Naive thymus-derived CD4-positive, alpha-beta T cell (primary cell): ENCODE data around the gene CHTF8. TPM values are rescaled to one million over a fixed set of nuclear protein-coding genes. Genes with fewer than 3 reads are reported as not detected.

Experiments
- ATAC-seq: fragments of 150-1000 bp; cut with Tn5 transposase; 2 replicates; pipeline ENCODE4 v1.10.0; 2021; ENCODE audit warnings: mild to moderate bottlenecking, moderate library complexity
- CTCF ChIA-PET: fragments of 350-600 bp; sonication (Branson Sonifier 250); formaldehyde crosslinking; loops from one replicate; lab custom pipeline; 2021; ENCODE audit warnings: antibody characterized with exemption; lab: Charles Lee
- POLR2A ChIA-PET: fragments of 350-600 bp; sonication (Branson Sonifier 250); formaldehyde crosslinking; loops from one replicate; lab custom pipeline; 2021; ENCODE audit warnings: antibody characterized with exemption, inconsistent platforms; lab: Charles Lee
- DNase-seq, 9 donors: peaks; one replicate each; pipeline versions ENCODE4 v3.0.0 to v3.0.0-alpha.2; 2020 to 2022; ENCODE audit warnings: mixed read lengths in 1 of 9
- H3K27ac ChIP-seq: one replicate; pipeline ENCODE4 v1.7.0; 2013; ENCODE audit warnings: mild to moderate bottlenecking, low read depth, low read length, moderate library complexity
- H3K27me3 ChIP-seq, 2 donors: one replicate each; pipeline ENCODE4 v1.7.0; 2013; ENCODE audit warnings: low read length in 2 of 2, mild to moderate bottlenecking in 2 of 2, moderate library complexity in 2 of 2; ENCODE audit not compliant: control insufficient read depth in 2 of 2, insufficient read depth in 2 of 2
- H3K36me3 ChIP-seq, 3 experiments: 1 replicate in 2 of 3; 2 replicates in 1 of 3; pipeline ENCODE4 v1.7.0; 2013; ENCODE audit warnings: low read length in 3 of 3, mild to moderate bottlenecking in 3 of 3, moderate library complexity in 1 of 3; ENCODE audit not compliant: insufficient read depth in 3 of 3, control insufficient read depth in 2 of 3
- H3K4me1 ChIP-seq, 2 donors: one replicate each; pipeline ENCODE4 v1.7.0; 2013; ENCODE audit warnings: low read length in 2 of 2, mild to moderate bottlenecking in 2 of 2, moderate library complexity in 1 of 2; ENCODE audit not compliant: control insufficient read depth in 2 of 2, insufficient read depth in 2 of 2
- H3K4me3 ChIP-seq: 2 replicates; pipeline ENCODE4 v1.7.0; 2013; ENCODE audit warnings: mild to moderate bottlenecking, low read length
- H3K9me3 ChIP-seq, 3 experiments: 1 replicate in 2 of 3; 2 replicates in 1 of 3; pipeline ENCODE4 v1.7.0; 2013; ENCODE audit warnings: low read length in 3 of 3; ENCODE audit not compliant: control insufficient read depth in 2 of 3
- H3K27ac Mint-ChIP-seq, 9 donors: one replicate each; pipeline ENCODE4 v1.8.0; 2020 to 2022; ENCODE audit warnings: mixed read lengths in 9 of 9, mild to moderate bottlenecking in 8 of 9, moderate library complexity in 5 of 9, inconsistent platforms in 2 of 9
- H3K27me3 Mint-ChIP-seq, 5 donors: one replicate each; pipeline ENCODE4 v1.8.0; 2021 to 2022; ENCODE audit warnings: mixed read lengths in 5 of 5, mild to moderate bottlenecking in 1 of 5
- H3K36me3 Mint-ChIP-seq, 5 donors: one replicate each; pipeline ENCODE4 v1.8.0; 2020 to 2022; ENCODE audit warnings: mixed read lengths in 5 of 5, mild to moderate bottlenecking in 3 of 5, inconsistent platforms in 1 of 5
- H3K4me1 Mint-ChIP-seq, 7 donors: one replicate each; pipeline ENCODE4 v1.8.0; 2020 to 2022; ENCODE audit warnings: mixed read lengths in 7 of 7, mild to moderate bottlenecking in 3 of 7, inconsistent platforms in 1 of 7
- H3K4me3 Mint-ChIP-seq, 10 donors: one replicate each; pipeline ENCODE4 v1.8.0; 2020 to 2022; ENCODE audit warnings: mild to moderate bottlenecking in 10 of 10, mixed read lengths in 10 of 10, moderate library complexity in 6 of 10, inconsistent platforms in 2 of 10
- H3K9me3 Mint-ChIP-seq, 11 donors: one replicate each; pipeline ENCODE4 v1.8.0; 2020 to 2022; ENCODE audit warnings: mixed read lengths in 11 of 11, mild to moderate bottlenecking in 4 of 11, inconsistent platforms in 1 of 11, moderate library complexity in 1 of 11
- intact Hi-C, 2 donors: fragments of 100-400 bp; cut with micrococcal nuclease; formaldehyde crosslinking; loops; one replicate each; pipeline ENCODE4 v1.15.1; 2023
- polyA plus RNA-seq, 2 donors: library from polyadenylated mRNA; unstranded; fragments of 300-500 nt; fragmentation: Illumina TruSeq; gene quantifications; one replicate each; pipeline ENCODE4 v1.2.3, GENCODE V29; 2021
- total RNA-seq, 6 experiments: library from RNA in 5 of 6; stranded (reverse) in 5 of 6; gene quantifications; 1 replicate in 5 of 6; 2 replicates in 1 of 6; pipeline ENCODE4 v1.2.3 and lab custom pipeline; 2021 to 2026

Gene CHTF8
- total and polyA plus RNA-seq, 7 experiments from 2014 or later, result 53.3 to 210 (median 141) TPM

- H3K4me3 ChIP-seq, result no peak overlapping the region
- no peak for DNase-seq
- Mint-ChIP-seq H3K27ac (no peak overlapping the region), H3K4me3 (no peak overlapping the region), H3K9me3 (no peaks in the 10 kb centered on the region), H3K27me3 (no peaks in the 10 kb centered on the region), H3K4me1 (peaks cover 0 to 16% (median 10%) of the 10 kb centered on the region in 7 donors), H3K36me3 (peaks cover 0 to 41% (median 15%) of the 10 kb centered on the region in 5 donors)
- ChIA-PET CTCF (interaction anchor here (0.6 kb wide), 1 partner anchor 117 kb away, joined by 3 read pairs; no protein-coding TSS in a partner anchor), POLR2A (no interaction called here)
- no peak overlapping the region for H3K27ac ChIP-seq
- no peaks in the 10 kb centered on the region for H3K9me3 ChIP-seq
- no peaks in the 10 kb centered on the region for H3K27me3 ChIP-seq
- no peak for ATAC-seq
- H3K4me1 ChIP-seq, result no peaks in the 10 kb centered on the region
- H3K36me3 ChIP-seq, result peaks cover 0 to 73% (median 3%) of the 10 kb centered on the region in 3 experiments
- intact Hi-C loops, result no loop called here
Measured at GRCh38 chr16:69116906-69117305, 15.5 kb downstream of the CHTF8 start.

GRCh38 chr16:69116256-69116875, 16.0 kb downstream of the CHTF8 start:
- Histone ChIP-seq H3K4me3 (no peak overlapping the region), H3K4me1 (no peaks in the 10 kb centered on the region), H3K27ac (no peak overlapping the region), H3K36me3 (peaks cover 0 to 72% (median 3%) of the 10 kb centered on the region in 3 experiments), H3K9me3 (no peaks in the 10 kb centered on the region), H3K27me3 (no peaks in the 10 kb centered on the region)
- H3K27me3 Mint-ChIP-seq, result no peaks in the 10 kb centered on the region
- ChIA-PET CTCF (interaction anchor here (0.5 to 0.6 kb wide), 2 partner anchors 41 to 118 kb away, joined by 3 read pairs; no protein-coding TSS in a partner anchor), POLR2A (no interaction called here)
- no peaks in the 10 kb centered on the region for H3K9me3 Mint-ChIP-seq
- ATAC-seq, result no peak
- H3K4me3 Mint-ChIP-seq, result no peak overlapping the region
- peak overlapping the region in 1 of 9 donors; percentile 70 for H3K27ac Mint-ChIP-seq
- H3K36me3 Mint-ChIP-seq, result peaks cover 0 to 45% (median 14%) of the 10 kb centered on the region in 5 donors
- no peak for DNase-seq
- intact Hi-C loops, result no loop called here
- H3K4me1 Mint-ChIP-seq, result peaks cover 0 to 16% (median 10%) of the 10 kb centered on the region in 7 donors

GRCh38 chr16:69115837-69116236, 16.6 kb downstream of the CHTF8 start:
- Histone ChIP-seq H3K4me1 (no peaks in the 10 kb centered on the region), H3K27me3 (no peaks in the 10 kb centered on the region), H3K36me3 (peaks cover 0 to 67% (median 3%) of the 10 kb centered on the region in 3 experiments), H3K27ac (no peak overlapping the region), H3K9me3 (no peaks in the 10 kb centered on the region), H3K4me3 (no peak overlapping the region)
- no peaks in the 10 kb centered on the region for H3K9me3 Mint-ChIP-seq
- intact Hi-C loops, result no loop called here
- ChIA-PET POLR2A (no interaction called here), CTCF (interaction anchor here (0.5 kb wide), 1 partner anchor 41 kb away, joined by 3 read pairs; no protein-coding TSS in a partner anchor)
- no peak for DNase-seq
- H3K36me3 Mint-ChIP-seq, result peaks cover 0 to 42% (median 16%) of the 10 kb centered on the region in 5 donors
- H3K27me3 Mint-ChIP-seq, result no peaks in the 10 kb centered on the region
- peaks cover 0 to 16% (median 10%) of the 10 kb centered on the region in 7 donors for H3K4me1 Mint-ChIP-seq
- H3K27ac Mint-ChIP-seq, result peak overlapping the region in 1 of 9 donors; percentile 70
- H3K4me3 Mint-ChIP-seq, result no peak overlapping the region
- ATAC-seq, result no peak

- ATAC-seq (no peak), DNase-seq (no peak)
- H3K9me3 Mint-ChIP-seq, result no peaks in the 10 kb centered on the region
- ChIA-PET CTCF (no interaction called here), POLR2A (no interaction called here)
- no peak overlapping the region for H3K27ac Mint-ChIP-seq
- no peaks in the 10 kb centered on the region for H3K27me3 ChIP-seq
- peaks cover 0 to 42% (median 20%) of the 10 kb centered on the region in 5 donors for H3K36me3 Mint-ChIP-seq
- H3K4me3 ChIP-seq, result no peak overlapping the region
- H3K27me3 Mint-ChIP-seq, result peaks cover 0 to 5% (median 0%) of the 10 kb centered on the region in 5 donors
- no peaks in the 10 kb centered on the region for H3K9me3 ChIP-seq
- peaks cover 2 to 16% (median 10%) of the 10 kb centered on the region in 7 donors for H3K4me1 Mint-ChIP-seq
- no peak overlapping the region for H3K4me3 Mint-ChIP-seq
- no peaks in the 10 kb centered on the region for H3K4me1 ChIP-seq
- peaks cover 0 to 67% (median 3%) of the 10 kb centered on the region in 3 experiments for H3K36me3 ChIP-seq
- intact Hi-C loops, result no loop called here
- H3K27ac ChIP-seq, result no peak overlapping the region
Measured at GRCh38 chr16:69115361-69115760, 17.0 kb downstream of the CHTF8 start.

- Histone ChIP-seq H3K9me3 (no peaks in the 10 kb centered on the region), H3K36me3 (peaks cover 0 to 63% (median 3%) of the 10 kb centered on the region in 3 experiments)
- H3K36me3 Mint-ChIP-seq, result peaks cover 0 to 41% (median 20%) of the 10 kb centered on the region in 5 donors
Measured at GRCh38 chr16:69114976-69115355, 17.4 kb downstream of the CHTF8 start.

GRCh38 chr16:69114346-69114975, 17.9 kb downstream of the CHTF8 start:
- Mint-ChIP-seq H3K9me3 (no peaks in the 10 kb centered on the region), H3K4me1 (peaks cover 2 to 16% (median 10%) of the 10 kb centered on the region in 7 donors), H3K4me3 (no peak overlapping the region), H3K27ac (no peak overlapping the region), H3K27me3 (peaks cover 0 to 6% (median 5%) of the 10 kb centered on the region in 5 donors), H3K36me3 (peaks cover 3 to 46% (median 23%) of the 10 kb centered on the region in 5 donors)
- no peak overlapping the region for H3K27ac ChIP-seq
- POLR2A ChIA-PET, result interaction anchor here (0.6 kb wide), 1 partner anchor 1977 kb away, joined by 6 read pairs; no protein-coding TSS in a partner anchor
- H3K4me1 ChIP-seq, result no peaks in the 10 kb centered on the region
- DNase-seq (no peak), ATAC-seq (no peak)
- CTCF ChIA-PET, result interaction anchor here (3.0 kb wide), 1 partner anchor 9 kb away, joined by 10 read pairs; no protein-coding TSS in a partner anchor
- no peaks in the 10 kb centered on the region for H3K9me3 ChIP-seq
- no peaks in the 10 kb centered on the region for H3K27me3 ChIP-seq
- H3K4me3 ChIP-seq, result no peak overlapping the region
- intact Hi-C loops, result no loop called here
- peaks cover 0 to 62% (median 3%) of the 10 kb centered on the region in 3 experiments for H3K36me3 ChIP-seq

More at GRCh38 chr16:69114976-69115355, 17.4 kb downstream of the CHTF8 start:
- no peak overlapping the region for H3K4me3 ChIP-seq
- Mint-ChIP-seq H3K27ac (no peak overlapping the region), H3K4me3 (no peak overlapping the region), H3K9me3 (no peaks in the 10 kb centered on the region), H3K4me1 (peaks cover 2 to 16% (median 10%) of the 10 kb centered on the region in 7 donors), H3K27me3 (peaks cover 0 to 5% (median 0%) of the 10 kb centered on the region in 5 donors)
- ATAC-seq (no peak), DNase-seq (no peak)
- ChIA-PET POLR2A (no interaction called here), CTCF (interaction anchor here (3.0 kb wide), 1 partner anchor 9 kb away, joined by 10 read pairs; no protein-coding TSS in a partner anchor)
- no peaks in the 10 kb centered on the region for H3K27me3 ChIP-seq
- no peaks in the 10 kb centered on the region for H3K4me1 ChIP-seq
- no peak overlapping the region for H3K27ac ChIP-seq
- intact Hi-C loops, result no loop called here
